Right ventricle myocardium inferior (tissue), 1 donor: ENCODE results near the gene ZFP36. TPM values are rescaled to one million over a fixed set of nuclear protein-coding genes. Genes with fewer than 3 reads are reported as not detected.

Experiments used
- ATAC-seq: fragments of 200-7000 bp; cut with Tn5 transposase; one replicate; pipeline ENCODE4 v1.9.1; 2020; ENCODE audit warnings: mild to moderate bottlenecking, moderate library complexity
- DNase-seq: peaks from one replicate; pipeline ENCODE4 v3.0.0; 2021; ENCODE audit errors: missing footprints
- intact Hi-C: fragments of 100-400 bp; cut with DNase I; formaldehyde crosslinking; loops from one replicate; pipeline ENCODE4 v1.11.0; 2022
- total RNA-seq: library from RNA; stranded (reverse); fragmentation: NEBNext Ultra II Directional; extraction: Animal tissue kit (Norgen Biotek cat#: 25700); gene quantifications from one replicate; pipeline ENCODE4 v1.2.1, GENCODE V29; 2021
- donor health status: DM: no; HTN: yes; CAD: no; lungs with severe emphysema.

Gene ZFP36
- total RNA-seq, 1 donor from 2014 or later: 48.7 TPM

DNA sequence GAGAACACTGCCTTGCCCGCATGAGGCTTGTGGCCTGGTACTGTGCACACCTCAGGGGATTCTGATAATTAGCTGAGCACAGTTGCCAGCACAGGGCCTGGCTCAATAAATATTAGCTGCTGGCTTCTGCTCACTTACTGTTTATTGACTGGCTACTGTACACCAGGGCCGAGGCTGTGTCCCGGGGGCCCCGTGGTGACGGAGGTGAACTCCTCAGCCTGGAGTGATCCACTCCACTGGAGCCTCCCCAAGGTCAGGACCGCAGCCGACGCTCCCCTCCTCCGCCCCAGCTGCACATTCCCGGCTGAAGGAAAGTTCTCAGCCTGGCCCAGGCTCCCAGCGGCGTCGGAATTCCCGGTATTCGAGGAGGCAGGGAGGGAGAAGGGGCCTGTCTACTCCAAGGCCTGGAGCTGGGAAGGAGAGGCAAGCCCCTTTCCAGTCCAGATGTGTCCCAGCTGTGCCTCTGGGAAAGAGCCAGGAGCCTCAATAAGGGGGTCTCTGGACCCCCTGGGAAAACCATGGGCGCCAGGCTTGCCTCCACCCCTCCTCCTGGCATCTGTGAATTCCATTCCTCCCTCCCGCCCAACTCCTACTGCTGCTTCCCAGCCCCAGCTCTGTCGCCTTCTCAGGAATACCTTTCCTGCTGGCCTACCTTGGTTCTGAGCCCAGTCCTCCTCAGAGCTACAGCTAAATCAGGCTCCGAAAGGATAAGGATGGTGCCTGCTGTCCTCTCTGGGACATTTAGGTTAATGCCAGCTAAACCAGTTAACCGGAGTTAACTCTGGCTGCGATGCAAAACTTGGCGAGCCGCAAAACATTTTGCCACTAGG, 21.9 kb downstream of the ZFP36 start:
- DNase-seq (peak; percentile 78), ATAC-seq (peak; percentile 89)
- intact Hi-C loops: no loop called here

DNA sequence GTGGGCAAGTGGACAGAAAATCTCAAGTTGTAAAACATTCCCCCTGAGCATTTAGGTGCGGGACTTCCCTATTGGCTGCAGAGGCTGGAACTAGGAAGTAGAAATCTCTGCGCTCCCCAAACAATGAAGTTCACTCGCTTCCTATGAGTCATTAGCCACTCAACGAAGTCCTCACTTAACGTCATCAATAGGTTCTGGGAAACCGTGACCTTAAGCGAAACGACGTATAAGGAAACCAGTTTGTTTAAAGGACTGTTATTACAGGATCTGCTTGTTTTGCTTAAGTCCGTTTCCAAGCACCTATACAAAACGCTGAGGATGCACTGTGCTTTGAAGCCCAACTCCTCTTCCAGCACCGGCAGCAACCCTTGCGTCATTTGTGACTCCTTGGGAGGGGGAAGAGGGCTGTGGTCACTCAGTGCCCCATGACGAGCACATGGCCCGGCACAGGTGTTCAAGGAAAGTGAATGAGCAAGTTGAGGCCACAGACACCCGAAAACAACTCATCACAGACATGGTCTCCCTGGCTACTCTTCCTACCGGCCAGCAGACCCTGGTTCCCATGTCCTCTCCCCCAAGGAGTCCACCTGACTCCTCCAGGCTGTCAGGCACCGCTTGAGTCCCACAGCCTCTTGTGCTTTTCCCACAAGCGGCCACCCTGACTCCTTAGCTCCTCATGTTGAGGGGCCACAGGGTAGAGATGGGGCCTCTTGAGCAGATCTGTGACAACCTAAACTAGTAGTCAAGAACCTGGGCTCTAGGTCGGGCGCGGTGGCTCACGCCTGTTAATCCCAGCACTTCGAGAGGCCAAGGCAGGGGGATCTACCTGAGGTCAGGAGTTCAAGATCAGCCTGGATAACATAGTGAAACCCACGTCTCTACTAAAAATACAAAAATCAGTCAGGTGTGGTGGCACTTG, 24.3 kb downstream of the ZFP36 start:
- ATAC-seq (no peak), DNase-seq (no peak)
- intact Hi-C loops: loop anchor here (5.0 kb wide), 1 partner anchor 39 kb away; the partner anchor contains the start of genes MED29 and PAF1

DNA sequence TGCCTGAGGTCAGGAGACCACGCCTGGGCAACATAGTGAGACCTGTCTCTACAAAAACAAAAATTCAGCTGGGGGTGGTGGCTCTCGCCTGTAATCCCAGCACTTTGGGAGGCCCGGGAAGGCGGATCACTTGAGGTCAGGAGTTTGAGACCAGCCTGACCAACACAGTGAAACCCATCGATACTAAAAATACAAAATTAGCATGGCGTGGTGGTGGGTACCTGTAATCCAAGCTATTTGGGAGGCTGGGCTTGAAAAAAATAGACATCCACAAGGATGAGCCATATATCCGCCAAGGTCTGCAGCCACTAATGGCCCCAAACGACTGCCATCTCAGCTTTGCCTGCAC, 26.0 kb downstream of the ZFP36 start:
- ATAC-seq: no peak
- DNase-seq: no peak
- intact Hi-C loops: loop anchor here (5.0 kb wide), 1 partner anchor 40 kb away; the partner anchor contains the start of genes MED29 and PAF1

DNA sequence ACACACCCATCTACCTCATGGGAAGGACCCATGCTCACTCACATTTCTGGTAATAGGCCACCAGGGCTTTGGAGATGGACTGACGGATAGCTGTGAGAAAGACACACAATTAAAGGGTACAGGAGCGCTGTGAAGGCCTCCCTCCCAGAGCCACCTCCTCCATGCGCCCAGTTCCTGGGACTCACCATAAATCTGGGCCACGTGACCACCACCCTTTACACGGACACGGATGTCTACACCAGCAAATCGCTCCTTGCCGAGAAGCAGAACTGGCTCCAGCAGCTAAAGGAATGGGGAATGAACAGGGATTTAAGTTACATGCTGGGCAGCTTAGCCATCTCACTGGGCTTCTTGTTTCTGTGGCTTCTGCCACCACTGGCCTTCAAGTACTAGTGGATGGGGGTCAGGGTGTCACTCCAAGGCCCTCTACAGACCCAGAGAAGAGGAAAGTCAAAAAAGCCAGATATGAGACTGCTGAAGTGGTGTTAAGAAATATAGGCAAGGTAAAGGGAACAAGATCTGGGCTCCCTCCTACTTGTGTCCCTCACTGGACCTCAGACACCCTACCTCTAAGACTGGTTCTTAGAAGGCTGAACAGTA, 26.9 kb downstream of the ZFP36 start:
- DNase-seq: no peak
- no peak for ATAC-seq
- intact Hi-C loops: loop anchor here (2.0 to 5.0 kb wide), 2 partner anchors 21 to 41 kb away; partner anchors contain the start of genes MED29, PAF1 and PLEKHG2

DNA sequence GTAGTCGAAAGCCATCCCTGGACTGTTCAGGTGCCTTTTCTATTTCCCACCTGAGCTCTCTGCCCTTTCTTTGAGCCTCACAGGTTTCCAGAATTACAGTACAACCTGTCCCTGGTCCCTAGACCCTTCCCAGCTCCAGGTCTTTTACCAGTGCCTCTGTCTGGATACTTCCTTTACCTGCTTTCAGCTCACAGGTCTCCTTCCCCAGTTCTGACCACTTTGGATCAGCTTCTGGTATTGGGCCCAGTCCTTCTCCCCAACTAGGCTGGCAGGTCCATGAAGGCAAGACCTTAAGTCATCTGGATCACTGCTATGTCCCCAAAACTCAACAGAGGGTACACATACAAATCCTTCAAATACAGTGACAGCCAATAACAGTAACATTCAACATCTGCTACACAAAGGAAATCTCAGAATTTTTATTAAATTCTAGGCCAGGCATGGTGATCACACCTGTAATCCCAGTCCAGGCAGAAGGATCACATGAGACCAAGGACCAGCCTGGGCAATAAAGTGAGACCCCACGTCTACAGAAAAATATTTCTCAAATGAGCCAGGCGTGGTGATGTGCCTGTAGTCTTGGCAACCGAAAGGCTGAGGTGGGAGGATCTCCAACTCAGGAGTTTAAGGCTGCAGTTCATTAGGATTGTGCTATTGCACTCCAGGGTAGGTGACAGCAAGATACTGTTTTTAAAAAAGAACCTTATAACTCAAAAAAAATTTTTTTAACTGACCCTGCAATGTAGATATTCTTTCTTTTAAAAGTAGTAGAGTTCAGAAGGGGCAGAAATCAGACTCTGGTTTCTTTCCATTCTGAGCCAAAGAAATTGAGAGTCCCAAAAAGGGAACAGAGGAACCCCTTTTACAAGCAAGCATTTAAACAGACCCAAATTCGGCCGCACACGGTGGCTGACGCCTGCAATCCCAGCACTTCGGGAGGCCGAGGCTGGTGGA, 27.8 kb downstream of the ZFP36 start:
- intact Hi-C loops: loop anchor here (2.0 to 5.0 kb wide), 2 partner anchors 22 to 42 kb away; partner anchors contain the start of genes MED29, PAF1 and PLEKHG2
- DNase-seq (no peak), ATAC-seq (no peak)

DNA sequence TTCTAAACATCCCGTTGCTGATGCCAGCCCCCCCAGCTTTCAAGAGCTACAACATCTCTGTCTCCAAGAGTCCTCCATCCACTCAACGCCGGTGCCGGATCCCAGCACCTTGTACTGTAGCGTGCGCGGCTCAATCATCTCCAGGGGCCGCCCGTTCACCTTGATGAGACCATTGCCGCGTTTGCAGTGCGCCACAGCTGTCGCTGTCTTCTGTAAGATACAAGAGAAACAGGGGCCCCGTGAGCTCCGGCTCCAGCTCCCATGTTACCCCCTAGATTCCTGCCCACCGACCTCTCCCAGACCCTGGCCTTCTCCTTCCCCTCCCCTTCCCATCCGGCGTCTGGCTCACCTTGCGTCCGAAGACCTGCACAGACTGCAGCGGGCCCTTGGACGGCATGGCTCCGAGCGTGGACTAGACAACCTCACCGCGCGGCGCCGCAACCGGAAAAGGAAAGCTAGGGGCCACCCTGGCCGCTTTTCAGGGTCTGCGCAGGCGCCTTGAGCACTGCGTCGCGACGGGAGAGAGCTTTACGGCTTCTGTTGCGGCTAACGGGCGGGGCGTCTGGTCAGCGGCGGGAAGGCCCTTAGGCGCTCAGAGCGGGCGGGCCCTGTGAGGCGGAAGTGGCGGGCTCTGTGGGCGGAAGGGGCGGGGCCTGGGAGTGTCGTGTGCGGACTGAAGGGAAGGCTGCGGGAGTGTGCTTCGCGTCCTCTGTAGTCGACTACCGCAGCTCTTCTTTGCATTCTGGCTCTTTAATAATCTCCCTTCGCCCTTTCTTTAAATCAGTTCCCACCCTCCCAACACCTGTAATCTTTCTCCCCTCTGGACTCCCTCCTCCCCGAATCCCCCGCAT, 29.1 kb downstream of the ZFP36 start, which contains the start of gene RPS16:
Gene RPS16 (minus strand): TSS at position 451 of the 851 bp plus-strand sequence. CDS start 54 bp downstream, at position 397.
- DNase-seq (peak; percentile 99), ATAC-seq (peak; percentile 99)
- intact Hi-C loops: loop anchor here (1.0 to 2.0 kb wide), 2 partner anchors 10 to 23 kb away; partner anchors contain the start of genes PLEKHG2 and SUPT5H

DNA sequence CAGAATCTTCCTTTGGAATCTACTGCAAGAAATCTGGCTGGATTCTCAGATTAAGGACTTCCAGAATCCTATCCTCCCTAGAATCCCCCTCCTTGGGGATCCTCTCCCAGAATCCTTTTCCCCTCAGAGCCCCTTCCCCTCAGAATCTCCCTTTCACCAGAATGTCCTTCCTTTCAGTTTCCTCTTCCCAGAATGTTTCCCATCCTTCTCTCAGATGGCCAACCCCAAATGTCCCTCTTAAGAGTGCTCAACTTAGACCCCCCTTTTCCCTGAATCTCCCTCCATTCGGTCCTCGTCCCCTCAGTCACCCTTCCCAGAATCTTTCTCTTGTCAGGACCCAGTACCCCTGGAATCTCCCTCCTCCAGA, 29.7 kb downstream of the ZFP36 start:
- intact Hi-C loops: loop anchor here (1.0 kb wide), 1 partner anchor 9 kb away; the partner anchor contains the start of gene SUPT5H
- DNase-seq (no peak), ATAC-seq (no peak)

DNA sequence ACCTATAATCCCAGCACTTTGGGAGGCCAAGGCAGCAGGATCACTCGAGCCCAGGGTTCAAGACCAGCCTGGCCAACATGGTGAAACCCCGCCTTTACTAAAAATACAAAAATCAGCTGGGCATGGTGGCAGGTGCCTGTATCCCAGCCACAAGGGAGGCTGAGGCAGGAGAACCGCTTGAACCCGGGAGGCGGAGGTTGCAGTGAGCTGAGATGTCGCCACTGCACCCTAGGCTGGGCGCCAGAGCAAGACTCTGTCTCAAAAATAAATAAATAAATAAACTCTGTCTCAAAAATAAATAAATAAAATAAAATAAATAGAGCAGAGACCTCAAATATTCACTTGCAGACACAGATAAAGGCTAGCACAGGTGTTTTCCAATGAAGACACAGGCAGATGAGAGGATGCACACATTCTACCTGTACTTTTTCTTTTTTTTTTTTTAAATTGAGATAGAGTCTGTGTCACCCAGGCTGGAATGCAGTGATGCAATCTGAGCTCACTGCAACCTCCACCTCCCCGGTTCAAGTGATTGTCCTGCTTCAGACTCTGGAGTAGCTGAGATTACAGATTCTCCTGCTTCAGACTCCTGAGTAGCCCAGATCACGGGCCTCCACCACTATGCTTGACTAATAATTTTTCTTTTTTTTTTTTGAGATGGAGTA, 31.8 kb downstream of the ZFP36 start:
- DNase-seq (no peak), ATAC-seq (no peak)
- intact Hi-C loops: no loop called here

DNA sequence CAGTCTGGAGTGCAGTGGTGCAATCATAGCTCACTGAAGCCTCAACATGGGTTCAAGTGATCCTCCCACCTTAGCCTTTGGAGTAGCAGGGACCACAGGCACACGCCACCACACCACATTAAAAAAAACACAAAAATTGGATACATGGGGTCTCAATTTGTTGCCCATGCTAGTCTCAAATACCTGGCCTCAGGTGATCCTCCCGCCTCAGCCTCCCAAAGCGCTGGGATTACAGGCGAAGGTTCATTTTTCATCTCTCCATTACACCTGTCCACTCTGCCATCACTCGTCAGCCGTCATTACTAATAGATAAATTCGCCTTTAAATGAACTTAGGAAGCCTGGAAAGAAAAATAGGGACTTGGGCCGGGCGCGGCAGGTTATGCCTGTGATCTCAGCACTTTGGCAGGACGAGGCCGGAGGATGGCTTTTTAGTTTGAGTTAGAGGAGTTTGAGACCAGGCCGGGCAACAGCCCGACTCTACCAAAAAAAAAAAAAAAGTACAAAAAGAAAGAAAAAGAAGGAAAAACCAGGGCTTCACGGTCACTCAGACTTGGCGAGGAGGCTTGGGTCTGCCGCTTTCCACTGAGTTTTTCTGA, 38.0 kb downstream of the ZFP36 start:
- DNase-seq: peak; percentile 61
- intact Hi-C loops: loop anchor here (1.0 to 10.0 kb wide), 5 partner anchors 8 to 228 kb away; partner anchors contain the start of genes EID2B, MED29, PAF1 and TIMM50
- ATAC-seq: no peak

DNA sequence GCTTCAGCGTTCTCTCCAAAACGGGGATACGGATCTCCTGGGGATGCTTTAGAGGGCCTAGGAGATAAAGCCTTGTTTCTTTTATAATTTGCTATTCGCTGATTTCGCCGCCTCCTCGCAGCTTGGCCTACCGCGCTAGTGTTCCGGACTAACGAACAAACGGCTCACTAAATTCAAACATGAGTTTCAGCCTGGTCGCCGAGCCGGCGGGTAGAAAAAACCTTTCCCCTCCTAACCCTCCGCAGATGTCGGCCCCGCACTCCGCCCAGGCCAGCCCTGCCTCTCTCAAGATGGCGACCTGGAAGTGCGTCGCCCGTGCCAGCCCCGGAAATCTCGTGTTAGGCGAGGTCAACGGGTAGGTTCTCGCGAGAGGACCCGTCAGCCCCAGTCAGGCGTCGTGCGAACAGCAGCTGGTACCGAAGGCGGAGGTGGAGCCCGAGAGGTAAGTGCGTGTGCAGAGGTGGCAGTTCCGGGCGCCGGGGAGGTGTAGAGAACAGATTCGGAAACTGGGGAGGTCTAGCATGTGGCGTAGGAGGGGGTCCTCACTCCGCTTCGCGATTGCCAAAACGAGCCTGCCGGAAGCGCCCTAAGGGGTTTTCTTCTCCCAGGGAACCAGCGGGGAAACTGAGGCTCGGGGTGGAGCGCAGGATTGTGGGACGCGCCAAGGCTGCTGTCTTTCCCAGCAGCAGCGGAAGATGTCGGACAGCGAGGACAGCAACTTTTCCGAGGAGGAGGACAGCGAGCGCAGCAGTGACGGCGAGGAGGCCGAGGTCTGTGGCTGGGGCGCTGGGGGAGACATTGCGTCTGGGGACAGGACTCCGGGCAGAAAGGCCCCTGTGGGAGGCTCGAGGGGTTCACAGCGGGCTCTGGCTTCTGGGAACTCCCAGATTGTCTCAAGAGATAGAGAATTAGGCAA, 38.8 kb downstream of the ZFP36 start, which contains the start of gene SUPT5H:
Gene SUPT5H (plus strand): TSS at position 387 of the 916 bp plus-strand sequence. CDS start 309 bp downstream, at position 696.
- intact Hi-C loops: loop anchor here (1.0 to 10.0 kb wide), 4 partner anchors 9 to 89 kb away; partner anchors contain the start of genes EID2B, MED29, PAF1 and TIMM50
- peak; percentile 98 for DNase-seq
- peak; percentile 98 for ATAC-seq

DNA sequence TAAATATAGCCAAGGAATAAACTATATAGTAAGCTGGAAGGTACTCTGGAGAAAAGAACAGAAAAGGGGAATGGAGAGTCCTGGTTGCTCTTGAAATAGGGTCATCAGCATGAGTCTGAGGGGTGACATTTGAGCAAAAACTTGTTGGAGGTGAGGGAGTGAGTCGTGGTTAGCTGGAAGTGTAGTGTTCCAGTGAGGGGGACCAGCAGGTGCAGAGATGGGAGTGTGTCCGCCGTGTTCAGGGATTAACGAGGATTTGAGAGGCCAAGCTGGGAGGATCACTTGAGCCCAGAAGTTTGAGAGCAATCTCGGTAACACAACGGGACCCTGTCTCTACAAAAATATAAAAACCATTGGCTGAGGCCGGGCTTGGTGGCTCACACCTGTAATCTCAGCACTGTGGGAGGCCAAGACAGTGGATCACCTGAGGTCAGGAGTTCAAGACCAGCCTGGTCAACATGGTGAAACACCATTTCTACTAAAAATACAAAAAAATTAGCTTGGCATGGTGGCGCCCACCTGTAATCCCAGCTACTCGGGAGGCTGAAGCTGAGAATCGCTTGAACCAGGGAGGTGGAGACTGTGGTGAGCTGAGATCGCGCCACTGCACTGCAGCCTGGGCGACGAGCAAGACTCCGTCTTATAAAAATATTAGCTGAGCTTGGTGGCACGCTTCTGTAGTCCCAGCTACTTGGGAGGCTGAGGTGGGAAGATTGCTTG, 39.9 kb downstream of the ZFP36 start:
- DNase-seq (no peak), ATAC-seq (no peak)
- intact Hi-C loops: loop anchor here (10.0 kb wide), 1 partner anchor 88 kb away; the partner anchor contains the start of gene EID2B

DNA sequence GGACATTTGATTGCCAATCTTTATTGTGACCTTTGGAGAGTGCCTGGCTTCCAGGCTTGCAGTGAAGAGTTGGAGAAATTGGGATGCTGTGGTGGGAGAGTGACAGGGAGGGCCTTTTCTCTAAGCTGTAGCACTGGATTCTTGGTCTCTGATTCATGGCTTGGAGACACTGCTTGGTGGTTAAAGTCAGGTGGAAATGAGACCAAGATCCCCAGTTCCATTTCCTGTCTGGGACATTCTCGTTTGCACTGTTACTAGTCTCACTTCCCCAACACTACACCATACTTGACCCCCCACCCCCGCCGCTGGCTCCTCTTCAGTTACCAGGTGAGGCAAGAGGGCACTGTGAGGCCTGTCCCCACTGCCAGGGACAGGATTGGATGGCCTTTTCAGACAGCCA, 41.6 kb downstream of the ZFP36 start:
- DNase-seq (no peak), ATAC-seq (no peak)
- intact Hi-C loops: loop anchor here (10.0 kb wide), 1 partner anchor 87 kb away; the partner anchor contains the start of gene EID2B

DNA sequence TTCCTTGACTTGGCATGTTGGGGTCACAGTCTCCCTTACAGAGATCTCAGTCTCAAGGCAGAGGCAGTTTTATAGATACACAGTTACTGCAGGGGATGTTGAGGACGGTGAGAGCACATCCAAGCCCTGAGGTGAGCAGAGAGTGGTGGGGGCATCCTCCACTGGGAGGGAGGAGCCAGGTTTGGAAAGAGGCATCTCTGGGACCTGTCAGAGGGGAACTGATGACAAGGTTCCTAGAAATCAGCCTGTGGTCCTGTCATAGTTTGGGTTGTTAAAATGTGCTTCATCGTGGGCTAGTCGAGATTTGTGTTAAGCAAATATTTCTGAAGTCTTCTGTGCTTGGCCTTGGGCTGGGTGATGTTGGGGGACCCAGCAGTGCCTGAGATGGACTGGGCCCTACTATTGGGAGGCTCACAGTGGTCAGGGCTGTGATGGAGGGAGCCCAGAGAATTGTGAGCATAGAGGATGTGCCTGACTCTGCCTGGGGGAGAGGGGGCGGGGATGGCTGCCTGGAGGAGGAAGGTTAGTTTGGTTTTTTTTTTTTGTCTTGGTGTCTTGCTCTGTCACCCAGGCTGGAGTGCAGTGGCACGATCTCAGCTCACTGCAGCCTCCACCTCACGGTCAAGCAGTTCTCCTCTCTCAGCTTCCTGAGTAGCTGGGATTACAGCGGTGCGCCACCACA, 42.6 kb downstream of the ZFP36 start:
- intact Hi-C loops: loop anchor here (10.0 kb wide), 1 partner anchor 86 kb away; the partner anchor contains the start of gene EID2B
- no peak for DNase-seq
- ATAC-seq: no peak
